Measurements from ENCODE around the gene ZNF609. TPM values are rescaled to one million over a fixed set of nuclear protein-coding genes. Genes with fewer than 3 reads are reported as not detected.

The ZNF609 gene
- total and polyA plus RNA-seq, 4 donors, result 8.1 to 54.2 (median 22.0) TPM

GRCh38 chr15:64678126-64678819 lies 217.9 kb downstream of the ZNF609 start:
- 89 to 92% methylated on average over 14 of the region's 14 CpGs for WGBS, 2 donors
- Histone ChIP-seq H3K27me3 (ENCODE audit: control insufficient read depth in 3 of 3, insufficient read depth in 3 of 3, low read length in 2 of 3) (no peaks in the 10 kb centered on the region), H3K27ac (ENCODE audit: low read depth in 1 of 2, low read length in 1 of 2) (no peak overlapping the region), H3K9ac (ENCODE audit: insufficient read depth in 1 of 2, low read length in 2 of 2) (no peak overlapping the region), H3K4me1 (ENCODE audit: control insufficient read depth in 5 of 5, insufficient read depth in 5 of 5, low read length in 5 of 5) (no peaks in the 10 kb centered on the region), H3K4me3 (no peak overlapping the region), H3K9me3 (ENCODE audit: control insufficient read depth in 4 of 4, insufficient read depth in 3 of 4, low read length in 3 of 4) (no peaks in the 10 kb centered on the region), H3K36me3 (ENCODE audit: control insufficient read depth in 4 of 4, insufficient read depth in 4 of 4, low read length in 4 of 4) (peaks cover 25 to 60% (median 45%) of the 10 kb centered on the region in 4 donors)
- DNase-seq (no peak), ATAC-seq (ENCODE audit: insufficient read depth, low FRiP score) (no peak)
- TF ChIP-seq CTCF (IDR thresholded peaks at IDR 0.05; ENCODE audit: control extremely low read depth, extremely low read depth), result no peak

- Histone ChIP-seq H3K27ac (ENCODE audit: low read depth in 1 of 2, low read length in 1 of 2) (no peak overlapping the region), H3K9me3 (ENCODE audit: control insufficient read depth in 4 of 4, insufficient read depth in 3 of 4, low read length in 3 of 4) (no peaks in the 10 kb centered on the region), H3K36me3 (ENCODE audit: control insufficient read depth in 4 of 4, insufficient read depth in 4 of 4, low read length in 4 of 4) (peaks cover 20 to 60% (median 47%) of the 10 kb centered on the region in 4 donors), H3K27me3 (ENCODE audit: control insufficient read depth in 3 of 3, insufficient read depth in 3 of 3, low read length in 2 of 3) (no peaks in the 10 kb centered on the region), H3K9ac (ENCODE audit: insufficient read depth in 1 of 2, low read length in 2 of 2) (no peak overlapping the region), H3K4me3 (no peak overlapping the region), H3K4me1 (ENCODE audit: control insufficient read depth in 5 of 5, insufficient read depth in 5 of 5, low read length in 5 of 5) (no peaks in the 10 kb centered on the region)
- ATAC-seq (ENCODE audit: insufficient read depth, low FRiP score) (no peak), DNase-seq (no peak)
- 83% methylated on average over 2 of the region's 2 CpGs for WGBS, 2 donors
- no peak for TF ChIP-seq CTCF (IDR thresholded peaks at IDR 0.05; ENCODE audit: control extremely low read depth, extremely low read depth)
These were observed 219.7 kb downstream of the ZNF609 start for GRCh38 chr15:64680097-64680496.

- no peaks in the 10 kb centered on the region for H3K4me1 ChIP-seq (ENCODE audit: control insufficient read depth in 5 of 5, insufficient read depth in 5 of 5, low read length in 5 of 5)
- H3K27me3 ChIP-seq (ENCODE audit: control insufficient read depth in 3 of 3, insufficient read depth in 3 of 3, low read length in 2 of 3), result no peaks in the 10 kb centered on the region
- TF ChIP-seq CTCF (IDR thresholded peaks at IDR 0.05; ENCODE audit: control extremely low read depth, extremely low read depth), result peak; percentile 64
- no peak overlapping the region for H3K27ac ChIP-seq (ENCODE audit: low read depth in 1 of 2, low read length in 1 of 2)
- 62 to 82% methylated on average over 9 of the region's 9 CpGs for WGBS, 2 donors
- H3K36me3 ChIP-seq (ENCODE audit: control insufficient read depth in 4 of 4, insufficient read depth in 4 of 4, low read length in 4 of 4), result peaks cover 20 to 56% (median 41%) of the 10 kb centered on the region in 4 donors
- H3K9me3 ChIP-seq (ENCODE audit: control insufficient read depth in 4 of 4, insufficient read depth in 3 of 4, low read length in 3 of 4), result no peaks in the 10 kb centered on the region
- DNase-seq (peak; percentile 69 to 79 (median 72)), ATAC-seq (ENCODE audit: insufficient read depth, low FRiP score) (peak; percentile 71)
- no peak overlapping the region for H3K4me3 ChIP-seq
- no peak overlapping the region for H3K9ac ChIP-seq (ENCODE audit: insufficient read depth in 1 of 2, low read length in 2 of 2)
These were observed 221.1 kb downstream of the ZNF609 start for GRCh38 chr15:64681424-64682024.
